Limb (tissue), 2 donors: ENCODE results near the gene MAP4K5.

ENCODE experiments used
- DNase-seq, 2 donors: peaks; one replicate each; pipeline ENCODE4 v3.0.0-alpha.2; 2016; ENCODE audit errors: extremely low spot score in 2 of 2

The MAP4K5 gene

DNA sequence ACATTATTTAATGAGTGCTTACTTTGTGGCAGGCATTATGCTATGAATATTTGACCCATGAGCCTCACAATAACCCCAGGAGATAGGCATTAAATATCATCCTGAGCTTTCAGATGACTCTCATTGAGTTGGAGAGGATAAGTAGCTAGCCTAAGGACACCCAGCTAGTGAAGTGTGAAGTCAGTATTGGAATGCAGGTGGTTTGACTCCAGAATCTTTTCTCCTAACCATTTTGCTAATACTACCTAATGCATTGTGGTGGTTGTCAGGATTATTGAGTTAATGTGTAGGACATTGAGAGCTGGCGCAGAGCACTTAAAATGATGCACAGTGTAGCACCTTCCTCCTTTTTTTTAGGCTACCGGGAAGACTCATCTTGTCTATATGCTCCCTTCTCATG lies 131.9 kb downstream of the MAP4K5 start:
- no peak for DNase-seq

DNA sequence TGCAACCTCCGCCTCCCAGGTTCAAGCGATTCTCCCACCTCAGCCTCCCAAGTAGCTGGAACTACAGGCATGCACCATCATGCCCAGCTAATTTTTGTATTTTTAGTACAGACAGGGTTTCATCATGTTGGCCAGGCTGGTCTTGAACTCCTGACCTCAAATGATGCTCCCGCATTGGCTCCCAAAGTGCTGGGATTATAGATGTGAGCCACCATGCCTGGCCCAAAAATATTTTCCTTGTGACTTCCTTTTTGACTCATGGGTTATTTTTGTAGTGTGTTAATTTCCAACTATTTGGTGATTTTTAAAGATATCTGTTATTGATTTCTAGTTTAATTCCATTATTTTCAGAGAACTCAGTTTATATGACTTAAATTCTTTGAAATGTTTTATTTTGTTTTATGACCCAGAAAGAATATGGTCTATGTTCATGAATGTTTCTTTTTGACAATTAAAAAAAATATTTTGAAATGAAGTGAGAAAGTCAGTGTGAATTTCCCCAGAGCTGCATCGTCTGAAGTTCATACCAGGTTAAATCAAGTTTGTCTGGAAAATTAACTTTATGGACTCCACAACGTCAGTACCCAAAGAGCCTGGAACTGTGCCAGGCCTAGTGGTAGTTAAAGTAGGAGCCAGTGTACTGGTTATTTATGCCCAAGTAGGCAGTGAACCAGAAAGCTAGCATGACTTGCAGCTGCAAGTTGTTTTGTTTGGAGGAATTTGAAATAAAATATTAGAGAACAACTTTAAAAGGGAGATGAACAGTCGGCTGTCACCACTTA lies 132.9 kb downstream of the MAP4K5 start:
- no peak for DNase-seq

DNA sequence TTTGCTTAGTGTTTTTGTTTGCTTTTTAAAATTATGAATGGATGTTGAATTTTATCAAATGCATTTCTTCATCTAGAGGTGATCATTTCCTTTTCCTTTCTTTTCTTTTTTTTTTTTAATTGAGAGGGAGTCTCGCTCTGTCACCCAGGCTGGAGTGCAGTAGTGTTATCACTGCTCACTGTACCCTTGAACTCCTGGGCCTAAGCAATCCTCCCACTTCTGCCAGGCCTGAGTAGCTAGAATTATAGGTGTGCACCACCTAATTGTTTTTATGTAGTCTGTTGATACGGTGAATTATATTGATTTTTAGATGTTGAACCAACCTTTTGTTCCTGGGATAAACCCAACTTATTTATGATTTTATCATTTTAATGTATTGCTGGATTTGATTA lies 134.2 kb downstream of the MAP4K5 start:
- DNase-seq: no peak

DNA sequence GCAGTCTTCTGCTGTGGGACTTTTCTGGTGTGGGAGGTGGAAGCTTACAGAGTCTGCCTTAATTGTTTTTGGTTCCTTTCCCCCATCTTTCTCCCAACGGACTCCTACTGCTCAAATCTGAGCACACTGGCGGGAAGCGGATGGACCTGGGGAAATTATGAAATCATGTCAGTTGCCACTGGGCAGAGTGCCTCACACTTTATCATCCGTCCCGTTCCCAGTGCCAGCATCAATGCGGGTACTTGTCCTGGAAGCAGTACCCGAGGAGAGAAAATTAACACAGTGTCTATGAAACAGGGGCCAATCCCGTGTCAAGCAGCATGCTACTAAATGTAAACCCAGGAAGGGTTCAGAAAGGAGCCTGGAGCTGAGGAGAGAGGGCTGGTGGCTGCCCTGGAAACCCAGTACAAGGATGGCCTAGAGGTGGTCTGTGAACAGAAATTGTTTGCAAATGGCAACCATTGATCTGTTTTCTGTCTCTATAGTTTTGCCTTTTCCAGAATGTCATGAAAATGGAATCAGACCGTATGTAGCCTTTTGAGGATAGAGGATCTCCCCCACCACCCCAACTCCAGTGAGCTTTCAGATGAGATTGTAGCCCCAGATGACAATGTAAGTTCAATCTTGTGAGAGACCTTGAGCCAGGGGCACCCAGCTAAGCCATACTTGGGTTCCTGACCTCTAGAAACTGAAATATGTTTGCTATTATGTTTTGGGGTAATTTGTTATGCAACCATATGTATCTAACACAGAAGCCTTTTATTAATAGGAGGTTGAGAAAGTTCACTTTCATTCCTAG lies 134.8 kb downstream of the MAP4K5 start:
- no peak for DNase-seq

- peak; percentile 40 to 75 for DNase-seq
These were observed 135.6 kb downstream of the MAP4K5 start, which contains the start of gene CDKL1 for GRCh38 chr14:50396631-50397389. Gene CDKL1 (minus strand): TSS chr14:50396881. CDS start chr14:50395868, 1,013 bp downstream.

- no peak for DNase-seq
These were observed 136.9 kb downstream of the MAP4K5 start for GRCh38 chr14:50395448-50395847.

DNA sequence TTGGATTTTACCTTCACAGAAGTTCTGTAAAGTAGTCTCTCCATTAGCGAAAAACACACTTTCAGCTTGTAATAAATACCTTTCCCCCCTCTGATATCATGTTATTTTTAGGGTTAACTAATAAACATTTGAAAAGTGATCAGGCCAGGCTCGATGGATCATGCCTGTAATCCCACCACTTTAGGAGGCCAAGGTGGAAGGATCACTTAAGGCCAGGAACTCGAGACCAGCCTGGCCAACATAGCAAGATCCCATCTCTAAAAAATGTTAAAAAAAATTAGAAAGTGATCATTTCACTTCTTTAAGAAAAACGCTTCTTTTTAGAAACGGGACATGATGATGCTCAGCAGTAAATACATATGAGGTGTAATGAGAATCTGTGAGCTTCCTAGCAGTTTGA lies 137.7 kb downstream of the MAP4K5 start:
- no peak for DNase-seq

- DNase-seq: no peak
These were observed 142.5 kb downstream of the MAP4K5 start for GRCh38 chr14:50389668-50390441.

DNA sequence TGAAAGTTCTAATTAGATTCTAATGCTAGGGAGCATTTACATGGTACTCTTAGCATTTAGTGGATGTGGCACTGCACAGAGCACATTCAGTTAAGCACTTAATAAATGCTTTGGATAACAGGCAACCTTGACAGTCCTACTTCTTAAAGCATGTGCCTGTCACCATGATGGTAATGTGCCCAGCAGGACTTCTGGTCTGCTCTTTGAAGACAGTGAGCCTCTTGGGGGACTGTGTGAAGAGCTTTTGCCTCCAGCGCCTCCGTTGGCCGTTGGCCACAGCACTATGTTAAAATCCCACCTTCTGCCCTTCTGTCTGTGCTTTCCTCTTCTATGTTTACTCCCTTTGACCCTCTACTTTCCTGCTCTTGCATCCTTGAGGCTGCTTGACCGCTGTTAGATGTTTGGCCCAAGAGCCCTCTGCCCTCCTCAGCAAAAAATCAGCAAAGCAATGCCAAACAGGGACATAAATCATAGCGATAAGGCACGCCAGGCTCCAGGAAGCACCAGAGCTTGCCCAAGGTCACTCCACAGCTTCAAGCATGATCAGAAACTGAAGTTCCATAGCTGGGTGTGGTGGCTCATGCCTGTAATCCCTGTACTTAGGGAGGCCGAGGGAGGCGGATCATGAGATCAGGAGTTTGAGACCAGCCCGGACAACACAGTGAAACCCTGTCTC lies 144.0 kb downstream of the MAP4K5 start:
- DNase-seq: no peak

DNA sequence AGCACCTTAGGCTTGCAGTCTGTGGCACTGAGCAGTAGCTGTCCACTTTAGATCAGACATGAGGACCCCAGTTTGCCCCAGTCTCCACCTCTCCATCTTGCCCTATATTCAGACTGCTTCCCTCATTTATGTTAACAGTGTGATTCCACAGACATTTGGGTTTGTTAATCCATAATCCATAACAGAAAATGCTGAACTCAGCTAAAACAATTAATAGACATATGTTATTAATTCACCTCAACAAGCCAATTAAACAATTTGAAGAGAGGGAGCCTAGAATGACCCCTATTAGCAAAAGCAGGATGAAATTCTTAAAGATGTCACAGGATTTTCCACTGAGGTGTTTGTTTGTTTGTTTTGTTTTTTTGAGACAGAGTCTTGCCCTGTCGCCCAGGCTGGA lies 144.8 kb downstream of the MAP4K5 start:
- DNase-seq: no peak

DNA sequence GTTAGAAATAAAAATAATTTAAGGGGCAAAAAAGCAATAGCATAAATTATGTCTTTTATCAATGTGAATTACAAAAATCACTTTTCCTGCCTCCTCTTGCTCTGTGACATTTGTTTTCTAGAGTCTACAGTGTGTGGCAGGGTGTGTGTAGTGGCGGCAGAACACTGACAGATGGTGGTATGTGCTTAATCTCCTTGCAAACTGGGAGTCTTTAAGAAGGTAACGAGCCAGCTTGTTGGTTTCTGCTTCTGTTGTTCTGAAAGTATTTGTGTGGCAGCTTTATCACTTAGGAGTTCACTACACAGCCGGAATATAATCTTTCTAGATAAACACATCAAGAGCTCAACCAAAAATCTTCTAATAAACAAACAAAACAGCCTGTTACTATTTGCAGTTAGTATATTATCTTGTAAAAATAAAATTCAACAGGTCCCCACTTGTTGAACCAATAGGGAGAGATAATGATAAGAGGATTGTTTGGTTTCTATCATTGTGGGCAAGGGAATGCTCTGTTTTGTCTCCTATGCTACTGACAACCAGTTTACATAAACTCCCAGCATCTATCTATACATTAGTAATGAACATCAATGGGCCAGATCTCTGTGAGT lies 148.6 kb downstream of the MAP4K5 start:
- no peak for DNase-seq

GRCh38 chr14:50381823-50382287 lies 150.5 kb downstream of the MAP4K5 start:
- DNase-seq: no peak

DNA sequence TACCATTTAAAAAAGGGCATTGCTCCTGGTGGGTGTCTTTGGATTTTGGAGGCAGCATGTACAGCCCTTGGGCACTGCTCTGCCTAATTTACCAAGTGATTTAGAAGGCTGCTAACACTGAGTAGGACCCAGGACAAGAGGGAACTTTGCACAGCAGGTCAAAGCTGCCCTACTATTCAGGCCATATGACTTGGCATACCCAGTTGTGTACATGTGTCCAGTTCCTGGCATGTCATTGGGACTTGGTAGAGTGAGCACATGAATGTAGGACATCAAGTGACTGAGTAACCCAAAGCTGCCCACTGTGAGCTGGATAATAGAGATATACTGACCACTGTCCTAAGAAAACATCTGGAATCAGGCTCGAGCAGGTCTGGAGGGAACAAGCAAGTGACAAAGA lies 151.4 kb downstream of the MAP4K5 start:
- DNase-seq: no peak

DNA sequence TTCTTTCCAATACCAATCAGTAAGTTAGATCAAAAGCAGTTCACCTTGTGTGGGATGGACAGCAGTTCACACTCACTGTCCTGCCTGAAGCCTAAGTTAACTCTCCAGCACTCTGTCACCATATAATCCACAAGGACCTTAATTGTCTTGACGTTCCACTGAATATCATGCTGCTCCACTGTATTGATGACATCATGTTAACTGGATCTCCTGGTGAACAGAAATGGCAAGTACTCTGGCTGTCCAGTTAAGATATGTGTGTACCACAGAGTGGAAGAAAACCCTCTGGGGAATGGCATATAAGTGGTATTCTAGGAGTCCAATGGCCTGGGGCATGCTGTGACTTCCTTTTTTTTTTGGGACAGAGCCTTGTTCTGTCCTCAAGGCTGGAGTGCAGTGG lies 151.9 kb downstream of the MAP4K5 start:
- no peak for DNase-seq

DNA sequence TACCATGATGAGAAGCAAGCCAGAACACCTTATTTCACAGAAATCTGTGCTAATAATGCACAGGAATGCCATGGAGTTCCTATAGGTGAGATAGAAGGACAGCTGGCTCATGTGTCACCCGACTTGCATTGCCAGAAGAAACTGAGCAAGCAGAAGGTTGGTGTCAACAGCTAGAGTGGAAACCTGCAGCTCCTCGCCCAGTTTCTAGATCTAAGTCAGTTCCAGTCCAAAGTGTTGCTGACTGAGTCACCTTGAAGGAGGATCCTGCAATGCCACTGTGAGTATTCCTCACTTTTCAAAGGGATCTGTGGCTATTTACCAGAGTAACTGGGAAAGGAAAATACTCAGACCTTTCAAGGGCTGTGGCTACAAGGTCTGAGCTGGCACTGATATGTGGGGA lies 152.8 kb downstream of the MAP4K5 start:
- DNase-seq: no peak

GRCh38 chr14:50377550-50378085 lies 154.8 kb downstream of the MAP4K5 start:
- DNase-seq: no peak

- no peak for DNase-seq
These were observed 156.6 kb downstream of the MAP4K5 start for GRCh38 chr14:50375760-50376159.

GRCh38 chr14:50373959-50374358 lies 158.4 kb downstream of the MAP4K5 start:
- no peak for DNase-seq

- DNase-seq: no peak
These were observed 160.8 kb downstream of the MAP4K5 start for GRCh38 chr14:50371546-50371945.
